GM21717 (cell line): ENCODE data around the gene LUZP4.
A peak's percentile ranks its signal among the peaks of the same experiment; 100 is the strongest.
"Not testable (repeated sequence)": the region's sequence is repeated elsewhere in the genome, so short reads cannot be mapped to it uniquely, and the experiment has no call there.

ENCODE experiments used
- ATAC-seq: cut with Tn5 transposase; IDR thresholded peaks from one replicate; pipeline ENCODE4 v1.9.1; 2021; ENCODE audit warnings: mild to moderate bottlenecking, moderate library complexity; ENCODE audit not compliant: unreplicated experiment

Gene LUZP4, protein sequence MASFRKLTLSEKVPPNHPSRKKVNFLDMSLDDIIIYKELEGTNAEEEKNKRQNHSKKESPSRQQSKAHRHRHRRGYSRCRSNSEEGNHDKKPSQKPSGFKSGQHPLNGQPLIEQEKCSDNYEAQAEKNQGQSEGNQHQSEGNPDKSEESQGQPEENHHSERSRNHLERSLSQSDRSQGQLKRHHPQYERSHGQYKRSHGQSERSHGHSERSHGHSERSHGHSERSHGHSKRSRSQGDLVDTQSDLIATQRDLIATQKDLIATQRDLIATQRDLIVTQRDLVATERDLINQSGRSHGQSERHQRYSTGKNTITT

DNA sequence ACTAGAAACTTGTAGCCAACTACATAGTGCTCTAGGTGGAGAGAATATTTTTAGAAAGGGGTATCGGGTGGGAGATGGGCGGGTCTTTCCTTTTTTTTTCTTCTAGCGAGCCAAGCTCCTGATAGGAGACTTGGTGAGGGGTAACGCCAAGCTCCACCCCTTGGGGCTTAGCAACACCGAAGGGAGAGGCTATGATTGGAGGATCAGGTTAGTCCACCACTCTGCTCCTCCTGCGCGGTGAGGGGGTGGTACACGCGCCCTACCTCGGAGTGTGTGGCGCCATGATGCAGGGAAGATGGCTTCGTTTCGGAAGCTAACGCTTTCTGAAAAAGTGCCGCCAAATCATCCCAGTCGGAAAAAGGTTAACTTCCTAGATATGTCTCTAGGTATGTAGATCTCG is at the start of gene LUZP4:
Gene LUZP4 (plus strand): TSS at position 251 of the 400 bp plus-strand sequence. CDS start 45 bp downstream, at position 296.
- no peak for ATAC-seq

DNA sequence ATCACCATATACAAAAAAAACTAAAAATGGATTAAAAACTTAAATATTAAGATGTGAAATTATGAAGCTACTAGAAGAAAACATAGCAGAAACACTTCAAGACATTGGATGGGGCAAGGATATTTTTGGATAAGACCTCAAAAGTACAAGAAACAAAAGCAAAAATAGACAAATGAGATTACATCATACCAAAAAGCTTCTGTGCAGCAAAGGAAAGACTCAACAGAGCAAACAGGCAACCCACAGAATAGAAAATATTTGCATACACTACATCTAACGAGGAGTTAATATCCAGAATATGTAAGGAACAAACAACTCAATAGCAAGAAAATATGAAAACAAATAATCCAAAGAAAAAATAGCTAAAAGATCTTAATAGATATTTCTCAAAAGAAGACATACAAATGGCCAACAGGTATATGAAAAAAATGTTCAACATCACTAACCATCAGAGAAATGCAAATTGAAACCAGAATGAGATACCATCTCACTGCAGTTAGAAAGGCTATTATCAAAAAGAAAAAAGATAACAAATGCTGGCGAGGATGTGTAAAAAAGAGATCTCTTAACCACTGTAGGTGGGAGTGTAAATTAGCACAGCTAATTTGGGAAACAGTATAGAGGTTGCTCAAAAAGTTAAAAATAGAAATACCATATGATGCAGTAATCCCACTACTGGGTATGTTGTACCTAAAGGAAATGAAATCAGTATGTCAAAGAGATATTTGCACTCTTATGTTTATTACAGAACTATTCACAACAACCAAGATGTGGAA is 37.9 kb upstream of the LUZP4 start:
- no peak for ATAC-seq

DNA sequence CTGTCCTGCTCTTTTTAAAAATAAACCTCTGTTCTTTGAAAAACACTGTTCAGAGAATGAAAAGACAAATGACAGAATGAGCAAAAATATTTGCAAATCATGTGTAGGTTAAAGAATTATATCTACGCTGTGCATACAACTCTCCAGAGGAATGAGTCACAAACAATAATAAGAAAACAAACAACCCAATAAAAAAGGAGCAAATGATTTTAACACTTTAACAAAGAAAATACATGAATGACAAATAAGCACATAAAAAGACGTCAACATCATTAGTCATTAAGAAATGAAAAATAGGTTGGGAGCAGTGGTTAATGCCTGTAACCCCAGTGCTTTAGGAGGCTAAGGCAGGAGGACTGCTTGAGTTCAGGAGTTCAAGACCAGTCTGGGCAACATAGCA is 34.5 kb upstream of the LUZP4 start:
- no peak for ATAC-seq

DNA sequence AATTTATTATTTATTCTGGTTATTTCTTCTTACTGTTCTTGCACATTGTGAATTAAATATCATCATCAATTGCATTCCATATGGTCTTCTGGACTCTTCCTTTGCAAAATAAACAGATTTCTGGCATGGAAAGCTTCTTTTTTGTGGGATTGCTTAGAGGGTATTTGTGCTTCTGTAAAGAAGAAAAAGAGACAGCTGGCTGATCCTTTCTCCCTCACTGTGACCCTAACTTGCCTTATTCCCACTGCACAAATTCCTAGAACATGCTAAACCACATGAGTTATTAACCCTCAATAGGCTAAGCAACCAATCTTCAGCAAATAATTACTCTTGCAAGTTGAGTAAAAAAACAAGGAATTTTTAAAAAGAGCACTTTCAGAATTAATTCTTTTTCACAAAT is 31.8 kb upstream of the LUZP4 start:
- ATAC-seq = no peak

DNA sequence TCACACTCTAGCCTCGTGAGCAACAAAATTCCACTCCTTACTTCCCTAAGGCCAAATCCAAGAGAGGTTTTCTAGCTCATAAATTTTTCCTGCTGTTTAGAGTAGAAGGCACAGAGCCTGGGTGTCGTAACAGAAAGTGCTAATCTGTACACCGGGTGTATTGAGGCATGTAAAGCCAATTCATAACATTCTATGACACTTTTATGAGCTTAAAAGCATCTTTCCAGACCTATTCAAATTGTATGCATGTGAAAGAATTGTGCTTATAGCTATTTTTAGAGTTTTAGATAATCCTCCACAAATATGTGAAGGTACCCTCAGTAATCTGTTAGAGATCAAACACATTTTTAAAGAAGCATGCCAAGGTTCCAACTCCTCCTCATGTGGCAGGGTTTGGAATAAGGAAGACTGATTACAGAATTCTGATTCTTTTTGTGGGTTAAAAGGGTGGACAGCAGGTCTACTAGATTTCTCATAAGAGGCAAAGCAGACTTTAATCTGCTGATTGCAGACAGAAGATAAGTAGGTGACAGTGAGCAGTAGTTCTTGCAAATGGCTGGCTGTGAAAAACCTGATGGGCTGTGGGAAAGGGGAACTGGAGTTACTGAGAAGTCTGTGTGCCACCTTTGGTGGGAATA is 30.2 kb upstream of the LUZP4 start:
- ATAC-seq = no peak

DNA sequence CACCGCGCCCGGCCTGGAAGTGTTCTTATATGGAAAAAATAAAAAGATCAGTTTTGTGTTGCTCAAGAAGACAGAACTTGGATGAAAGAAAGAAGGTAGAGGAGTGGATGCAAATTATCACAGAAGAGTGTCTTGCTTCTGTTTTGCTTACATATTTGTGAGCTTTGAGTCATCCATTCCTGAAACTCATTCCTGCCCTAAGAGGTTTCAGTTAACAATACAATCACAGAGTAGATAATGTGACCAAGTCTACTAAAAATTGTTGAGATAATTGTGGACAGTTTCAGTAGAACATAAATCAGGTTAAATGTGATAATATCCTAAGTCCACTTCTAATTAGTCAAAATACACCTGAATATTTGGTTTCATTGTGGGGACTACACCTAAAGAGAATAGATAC is 29.2 kb upstream of the LUZP4 start:
- no peak for ATAC-seq

DNA sequence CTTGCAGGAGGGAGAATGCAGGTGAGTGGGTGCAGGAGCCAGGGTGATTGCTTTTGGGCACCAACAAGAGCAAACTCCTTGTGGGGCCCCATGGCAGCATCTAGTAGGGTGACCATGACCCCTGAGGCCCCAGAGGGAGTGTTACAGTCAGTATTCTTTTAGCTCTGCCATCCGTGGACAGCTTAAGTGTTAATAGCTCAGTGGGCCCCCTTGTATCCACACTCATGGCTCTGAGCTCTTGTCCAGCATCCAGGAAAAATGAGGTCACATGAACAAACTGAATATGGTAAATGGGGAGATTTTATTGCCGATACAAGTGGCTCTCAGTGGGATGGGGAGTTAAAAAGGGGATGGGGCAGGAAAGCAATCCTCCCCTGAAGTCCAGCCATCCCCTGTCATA is 28.4 kb upstream of the LUZP4 start:
- ATAC-seq = no peak

DNA sequence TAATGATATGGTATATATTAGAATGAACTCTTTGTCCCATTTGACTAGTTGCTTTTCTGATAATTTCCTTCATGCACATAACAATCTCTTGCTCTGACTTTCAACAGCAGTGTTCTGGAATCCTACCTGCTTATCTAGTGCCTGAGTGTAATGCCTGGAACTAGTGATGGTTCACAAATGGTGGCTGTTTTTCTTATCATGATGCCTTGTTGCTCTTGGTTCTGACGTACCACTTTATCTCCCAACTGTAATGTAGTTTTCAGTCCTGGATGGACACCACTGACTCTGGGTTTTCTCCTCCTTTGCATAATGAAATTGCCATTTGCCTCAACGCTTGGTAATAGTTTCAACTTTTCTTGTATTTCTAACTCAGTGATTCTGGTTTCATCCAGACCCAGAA is 25.5 kb upstream of the LUZP4 start:
- no peak for ATAC-seq

DNA sequence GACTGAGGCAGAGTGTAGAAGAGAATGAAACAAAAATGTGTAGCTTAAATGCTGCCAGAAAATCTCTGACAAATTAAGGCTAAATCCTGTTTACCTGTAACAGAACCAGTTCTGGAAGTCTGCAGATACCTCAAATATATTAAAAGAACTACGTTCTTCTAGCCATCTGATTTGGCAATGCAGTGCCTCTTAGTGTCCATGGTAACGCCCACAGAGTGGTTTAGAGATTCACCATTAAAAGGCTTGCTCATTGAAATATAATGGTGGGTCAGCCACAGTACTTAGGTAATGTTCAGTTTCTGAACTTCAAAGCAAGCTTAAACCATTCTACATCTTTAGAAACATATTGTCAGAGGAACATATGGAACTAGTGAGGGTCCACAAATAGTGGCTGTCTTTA is 23.2 kb upstream of the LUZP4 start:
- ATAC-seq = no peak

DNA sequence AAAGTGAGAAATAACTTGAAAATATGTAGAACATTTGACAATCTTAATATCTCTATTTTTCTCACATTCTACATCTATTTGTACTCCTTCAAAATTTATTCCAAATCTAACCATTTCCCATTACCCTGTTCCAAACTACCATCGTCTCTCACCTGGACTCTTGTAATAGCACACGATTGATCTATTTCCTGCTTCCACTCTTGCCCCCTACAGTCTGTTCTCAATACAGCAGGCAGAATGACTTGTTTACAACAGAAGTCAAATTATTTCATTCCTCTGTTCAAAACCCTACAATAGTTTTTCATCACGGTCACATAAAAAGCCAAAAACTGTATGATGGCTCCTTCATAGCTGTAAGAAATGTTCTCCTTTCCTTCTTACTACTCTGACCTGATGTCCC is 21.1 kb upstream of the LUZP4 start:
- ATAC-seq = no peak

DNA sequence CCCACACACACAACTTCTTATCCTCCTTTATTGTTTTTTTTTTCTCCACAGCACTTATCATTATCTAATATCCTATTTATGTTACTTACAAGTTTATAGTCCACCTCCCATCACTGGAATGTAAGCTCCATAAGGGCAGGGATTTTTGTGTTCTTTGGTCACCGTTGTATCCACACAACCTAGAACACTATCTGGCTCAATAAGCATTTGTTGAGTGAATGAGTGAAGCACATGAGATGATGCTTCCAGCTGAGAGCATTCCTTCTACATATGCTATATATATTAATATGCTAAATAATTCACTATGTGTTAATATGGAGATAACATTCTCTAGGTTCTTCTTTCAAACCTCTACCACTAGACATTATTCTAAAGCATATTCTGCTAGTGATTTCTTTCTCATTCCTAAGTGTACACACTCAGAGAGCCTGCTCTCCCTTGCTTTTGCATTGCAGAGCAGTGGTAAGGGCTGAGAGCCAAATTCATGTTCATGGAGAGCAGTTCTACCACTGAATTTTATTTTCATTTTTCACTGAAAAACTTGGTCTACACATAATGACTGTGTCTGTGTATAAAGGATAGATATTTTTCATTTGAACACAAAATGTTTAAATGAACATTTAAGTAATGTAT is 20.3 kb upstream of the LUZP4 start:
- ATAC-seq = no peak

DNA sequence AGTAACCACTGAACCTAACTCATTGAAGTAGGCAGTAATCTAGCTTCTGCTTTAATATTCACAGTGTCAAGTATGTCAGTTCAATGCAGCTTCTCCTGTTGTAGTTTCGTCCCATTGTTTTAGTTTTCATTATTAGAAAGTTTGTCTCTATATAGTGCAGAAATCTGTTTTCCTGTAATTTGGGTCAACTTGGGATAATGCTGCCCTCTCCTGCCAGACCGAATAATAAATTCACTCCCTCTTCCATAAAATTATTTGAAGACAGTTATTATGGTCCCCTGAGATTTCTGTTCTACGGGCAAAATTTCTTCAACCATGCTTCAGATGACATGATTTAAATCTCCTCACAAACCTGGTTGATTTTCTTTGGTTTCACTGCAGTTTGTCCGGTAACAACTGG is 4.6 kb upstream of the LUZP4 start:
- ATAC-seq = no peak

DNA sequence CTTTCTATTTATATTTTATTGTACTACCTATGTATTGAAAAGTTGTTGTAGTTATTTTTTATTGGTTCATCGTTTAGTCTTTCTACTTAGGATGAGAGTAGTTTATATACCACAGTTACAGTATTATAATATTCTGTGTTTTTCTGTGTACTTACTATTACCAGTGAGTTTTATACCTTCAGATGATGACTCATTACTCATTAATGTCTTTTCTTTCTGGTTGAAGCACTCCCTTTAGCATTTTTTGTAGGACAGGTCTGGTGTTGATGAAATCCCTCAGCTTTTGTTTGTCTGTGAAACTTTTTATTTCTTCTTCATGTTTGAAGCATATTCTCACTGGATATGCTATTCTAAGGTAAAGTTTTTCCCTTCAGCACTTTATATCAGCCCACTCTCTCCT is 7.7 kb downstream of the LUZP4 start:
- ATAC-seq = no peak

DNA sequence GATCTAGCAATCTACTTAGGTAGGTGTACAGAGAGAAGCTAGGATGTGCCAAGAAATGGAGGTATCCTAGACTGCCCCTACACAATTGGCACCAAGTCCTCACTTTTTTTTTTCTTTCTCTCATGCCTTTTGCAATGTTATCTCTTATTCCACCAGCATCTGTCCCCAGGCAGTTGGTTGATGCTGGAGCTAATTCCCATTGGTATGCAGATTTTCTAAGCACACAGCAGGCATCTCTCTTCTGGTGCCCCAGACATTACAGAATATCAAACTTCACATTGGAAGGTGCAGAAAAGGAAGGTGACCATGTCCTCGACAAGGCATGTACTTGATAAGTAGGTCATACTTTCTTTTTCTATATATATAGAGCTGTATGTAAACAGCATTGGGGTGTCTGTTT is 21.6 kb downstream of the LUZP4 start:
- ATAC-seq = no peak

DNA sequence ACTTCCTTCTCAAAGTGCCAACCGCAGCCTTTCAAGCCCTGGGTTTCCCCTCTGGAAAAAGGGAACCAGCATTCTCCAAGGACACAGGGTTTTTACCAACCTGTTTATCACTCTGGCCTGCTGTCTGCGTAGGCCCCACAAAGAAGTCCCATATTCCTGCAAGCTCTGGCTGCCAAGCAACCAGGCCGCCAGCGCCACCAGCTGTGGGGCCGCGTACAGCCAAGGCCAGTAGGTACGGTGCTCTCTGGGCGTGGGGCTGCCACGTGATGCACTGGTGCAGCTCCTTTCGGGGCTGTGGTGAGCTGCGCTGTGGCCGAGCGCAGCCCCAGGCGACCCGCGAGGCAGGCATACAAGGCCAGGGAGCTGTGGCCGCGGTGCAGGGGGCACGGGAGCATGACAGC is 22.1 kb downstream of the LUZP4 start:
- no peak for ATAC-seq

DNA sequence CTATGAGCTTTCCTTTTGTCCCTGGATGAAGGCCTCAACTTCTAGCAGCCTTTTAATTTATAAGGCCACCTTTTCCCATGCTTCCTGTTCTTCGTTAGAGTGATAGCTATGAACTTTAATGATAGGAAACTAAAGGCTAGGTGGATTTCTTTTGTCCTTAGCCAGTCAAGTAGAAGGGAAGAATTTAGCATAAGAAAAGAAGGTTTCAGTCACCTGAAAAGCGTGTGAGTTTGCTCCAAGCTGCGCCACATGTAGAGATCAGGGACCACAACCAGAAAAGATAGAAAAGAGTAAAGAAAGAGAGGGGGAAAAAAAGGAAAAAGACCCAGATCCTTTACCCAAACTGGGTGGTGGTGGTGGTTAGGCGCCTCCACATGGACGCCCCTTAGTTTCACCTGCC is 28.6 kb downstream of the LUZP4 start:
- ATAC-seq = no peak

DNA sequence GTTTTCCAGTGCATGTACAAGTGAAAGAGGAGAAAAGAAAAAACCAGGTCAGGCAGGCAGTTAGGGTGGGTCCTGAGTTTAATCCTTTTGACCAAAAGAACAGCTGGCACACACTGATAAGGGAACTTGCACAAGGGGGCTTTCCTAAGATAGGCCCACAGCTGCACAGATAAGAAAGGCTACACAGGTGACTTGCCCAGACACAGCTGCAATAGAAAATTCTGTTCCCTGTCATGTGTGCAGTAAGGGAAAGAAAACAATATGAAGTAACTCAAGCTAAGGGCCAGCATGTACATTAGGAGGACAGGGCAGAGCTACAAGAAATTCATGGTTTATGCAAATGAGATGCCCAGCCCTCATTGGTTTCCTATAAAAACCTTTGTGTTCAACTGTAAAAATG is 32.9 kb downstream of the LUZP4 start:
- ATAC-seq = no peak

DNA sequence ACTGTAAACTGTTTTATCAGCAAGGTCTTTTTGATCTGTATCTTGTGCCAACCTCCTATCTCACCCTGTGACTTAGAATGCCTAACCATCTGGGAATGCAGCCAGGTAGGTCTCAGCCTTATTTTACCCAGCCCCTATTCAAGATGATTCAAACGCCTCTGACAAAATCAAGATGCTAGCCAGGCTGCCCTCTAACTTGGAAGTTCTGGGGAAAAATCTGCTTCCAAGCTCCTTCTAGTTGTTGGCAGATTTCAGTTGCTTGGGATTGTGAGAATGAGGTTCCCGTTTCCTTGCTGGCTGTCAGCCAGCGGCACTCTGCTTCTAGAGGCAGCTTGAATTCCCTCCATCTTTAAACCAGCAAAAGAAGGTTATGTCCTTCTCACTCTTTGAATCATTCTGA is 34.7 kb downstream of the LUZP4 start:
- no peak for ATAC-seq

DNA sequence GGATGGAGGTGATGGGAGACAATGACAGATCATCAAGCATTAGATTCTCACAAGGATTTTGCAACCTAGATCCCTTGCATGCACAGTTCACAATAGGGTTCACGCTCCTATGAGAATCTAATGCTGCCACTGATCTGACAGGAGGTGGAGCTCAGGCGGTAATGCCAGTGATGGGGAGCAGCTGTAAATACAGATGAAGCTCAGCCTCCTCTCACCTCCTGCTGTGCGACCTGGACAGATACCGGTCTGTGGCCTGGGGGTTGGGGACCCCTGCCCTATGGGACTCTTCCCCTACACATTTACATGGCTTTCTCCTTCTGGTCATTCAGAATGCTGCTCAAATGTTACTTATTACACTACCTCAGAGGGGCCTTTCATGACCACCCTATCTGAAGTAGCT is 39.8 kb downstream of the LUZP4 start:
- ATAC-seq = not testable (repeated sequence)

DNA sequence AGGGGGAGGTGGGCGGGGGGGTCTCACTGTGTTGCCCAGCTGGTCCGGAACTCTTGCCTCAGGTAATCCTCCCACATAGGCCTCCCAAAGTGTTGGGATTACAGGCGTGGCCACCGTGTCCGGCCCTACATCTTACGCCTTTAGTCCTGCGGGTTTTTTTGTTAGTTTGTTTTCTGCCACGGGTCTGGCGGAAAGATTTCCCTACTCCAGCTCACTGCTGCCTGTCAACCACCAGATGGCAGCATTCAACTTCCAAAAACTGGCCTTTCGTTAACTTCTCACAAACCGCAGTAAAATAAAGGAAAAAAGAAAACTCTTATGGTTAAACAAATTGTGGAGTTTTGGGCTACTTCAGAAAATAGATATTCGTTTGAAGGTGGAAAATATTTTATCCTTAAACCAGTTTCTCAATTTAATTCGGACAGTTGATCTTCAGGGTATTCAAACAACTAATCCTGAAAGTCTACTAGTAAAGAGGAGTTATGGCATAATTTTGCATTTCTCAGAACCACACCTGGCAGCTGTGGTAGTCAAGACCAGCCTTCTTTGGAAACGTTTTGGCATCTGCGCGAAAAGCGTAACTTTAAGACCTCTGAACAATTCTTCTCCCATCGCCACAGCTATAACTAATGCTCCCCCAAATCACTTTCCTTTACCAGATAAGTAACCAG is 41.1 kb downstream of the LUZP4 start:
- peak; percentile 61 for ATAC-seq

DNA sequence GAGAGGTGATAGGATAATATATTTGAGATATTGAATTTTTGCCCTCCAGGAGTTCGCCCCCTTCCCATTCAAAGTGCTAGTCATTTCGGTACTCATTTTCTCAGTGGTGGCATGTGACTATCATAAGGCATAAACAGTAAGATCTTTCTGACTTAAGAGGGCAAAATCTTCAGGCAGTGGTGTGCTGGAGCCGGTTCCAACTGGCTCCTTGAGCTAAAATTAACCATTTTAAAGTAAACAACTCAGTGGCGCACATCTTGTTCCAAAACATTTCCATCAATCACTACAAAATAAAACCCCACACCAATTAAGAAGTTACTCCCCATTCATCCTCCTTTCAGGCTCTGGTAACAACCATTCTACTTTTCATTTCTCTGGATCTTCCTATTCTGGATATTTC is 43.3 kb downstream of the LUZP4 start:
- no peak for ATAC-seq
